Smooth muscle cell (in vitro differentiated cells): Measurements from ENCODE around the gene SNX33. TPM values are rescaled to one million over a fixed set of nuclear protein-coding genes. Genes with fewer than 3 reads are reported as not detected.
A peak's percentile ranks its signal among the peaks of the same experiment; 100 is the strongest.

Experiments used
- DNase-seq: peaks from one replicate; lab custom pipeline; 2025; ENCODE audit not compliant: unreplicated experiment; lab: John Stamatoyannopoulos, UW
- H2AFZ ChIP-seq: fragments of 200-600 bp; sonication (generic); 2 replicates; pipeline ENCODE4 v1.6.0; 2016; ENCODE audit warnings: antibody characterized with exemption, low read depth, mild to moderate bottlenecking
- H3F3A ChIP-seq: fragments of 200-600 bp; sonication (generic); 2 replicates; pipeline ENCODE4 v1.6.0; 2017; ENCODE audit warnings: antibody characterized with exemption, low read depth
- H3K27ac ChIP-seq: fragments of 200-600 bp; sonication (generic); 2 replicates; pipeline ENCODE4 v1.5.1; 2016; ENCODE audit warnings: low read depth, mild to moderate bottlenecking
- H3K27me3 ChIP-seq: fragments of 200-600 bp; sonication (generic); 2 replicates; pipeline ENCODE4 v1.6.1; 2016; ENCODE audit warnings: low read depth, mild to moderate bottlenecking
- H3K36me3 ChIP-seq: fragments of 200-600 bp; sonication (generic); 2 replicates; pipeline ENCODE4 v1.5.1; 2016; ENCODE audit warnings: low read depth
- H3K4me1 ChIP-seq: fragments of 200-600 bp; sonication (generic); 2 replicates; pipeline ENCODE4 v1.5.1; 2016; ENCODE audit warnings: low read depth
- H3K4me2 ChIP-seq: fragments of 200-600 bp; sonication (generic); 2 replicates; pipeline ENCODE4 v1.6.0; 2016; ENCODE audit warnings: mild to moderate bottlenecking
- H3K4me3 ChIP-seq: fragments of 200-600 bp; sonication (generic); 2 replicates; pipeline ENCODE4 v1.5.1; 2016; ENCODE audit warnings: mild to moderate bottlenecking
- H3K79me2 ChIP-seq: fragments of 200-600 bp; sonication (generic); 2 replicates; pipeline ENCODE4 v1.6.0; 2016; ENCODE audit warnings: low read depth, mild to moderate bottlenecking
- H3K9ac ChIP-seq: fragments of 200-600 bp; sonication (generic); 2 replicates; pipeline ENCODE4 v1.6.0; 2016; ENCODE audit warnings: low read depth
- H3K9me3 ChIP-seq: fragments of 200-600 bp; sonication (generic); replicated peaks from 2 replicates; pipeline ENCODE4 v1.5.1; 2016; ENCODE audit warnings: low read depth
- H4K20me1 ChIP-seq: fragments of 200-600 bp; sonication (generic); 2 replicates; pipeline ENCODE4 v1.6.0; 2016; ENCODE audit warnings: low read depth
- WGBS: methylation state at CpG from one replicate; pipeline ENCODE4 v1.1.7; 2016; ENCODE audit warnings: low lambda C conversion rate; 5-methylcytosine and 5-hydroxymethylcytosine counted together
- polyA plus RNA-seq: library from polyadenylated mRNA; unstranded; fragments of >200 nt; fragmentation: Nextera tagmentation; extraction: Ambion mirVana; gene quantifications from 2 replicates; pipeline ENCODE4 v1.2.1, GENCODE V29; 2016
- total RNA-seq: library from RNA; depleted of rRNA; stranded (reverse); fragments of >200 nt; gene quantifications from 2 replicates; pipeline ENCODE4 v1.2.3, GENCODE V29; 2014
- TF ChIP-seq, protein P1 (sequence below): fragments of 200-600 bp; sonication (generic); IDR thresholded peaks from 2 replicates; pipeline ENCODE4 v1.5.1; 2017; ENCODE audit warnings: borderline replicate concordance, mild to moderate bottlenecking, antibody characterized with exemption; ENCODE audit not compliant: insufficient read depth, poor library complexity, severe bottlenecking

The SNX33 gene
- total and polyA plus RNA-seq, 2 experiments from 2014 or later: 13.6 to 14.2 TPM

DNA sequence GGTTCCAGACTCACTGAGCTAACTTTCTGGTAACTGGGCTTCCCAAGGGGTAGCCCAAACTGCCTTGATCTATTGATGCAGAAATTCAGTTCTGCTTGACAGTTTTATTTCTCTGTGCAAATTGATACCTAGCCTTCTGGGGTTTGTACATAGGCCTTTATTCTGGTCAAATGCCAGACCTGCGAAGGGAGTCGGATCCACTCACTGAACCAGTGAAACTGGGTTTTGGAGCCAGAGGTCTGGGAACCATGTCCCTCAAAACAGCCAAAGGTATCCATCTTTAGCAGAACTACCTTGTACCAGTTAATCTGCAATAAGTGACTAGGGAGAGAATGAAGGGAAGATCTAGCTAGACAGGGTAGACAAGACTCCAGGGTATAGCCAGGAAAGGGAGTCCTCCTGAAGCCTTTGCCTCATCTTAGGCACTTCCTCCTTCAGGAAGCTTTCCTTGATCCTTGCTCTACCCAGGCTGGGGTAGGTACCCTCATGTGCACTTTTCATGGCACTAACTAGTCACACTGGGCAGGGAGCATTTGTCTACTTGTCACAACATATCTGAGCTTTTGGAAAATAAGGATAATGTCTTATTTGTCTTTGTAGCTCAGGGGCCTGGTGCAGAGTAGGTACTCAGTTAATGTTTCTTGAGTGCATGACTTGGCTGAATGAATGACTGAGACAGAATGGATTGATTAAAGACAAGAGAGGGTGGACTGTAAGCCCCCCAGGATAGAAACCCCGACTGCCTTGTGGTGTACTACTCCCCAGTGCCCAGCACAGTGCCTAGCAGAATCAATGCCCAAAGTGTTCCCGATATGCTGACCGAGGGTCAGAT is 1.4 kb upstream of the SNX33 start:
- Histone ChIP-seq H3K4me3 (peak overlapping the region; percentile 91), H3K4me2 (peak overlapping the region; percentile 95), H3K9me3 (no peaks in the 10 kb centered on the region), H4K20me1 (peaks cover 27% of the 10 kb centered on the region), H3K4me1 (peaks cover 22% of the 10 kb centered on the region), H3K79me2 (peaks cover 40% of the 10 kb centered on the region), H3K27me3 (no peaks in the 10 kb centered on the region), H3K9ac (peak overlapping the region; percentile 97), H2AFZ (peak overlapping the region; percentile 24), H3K27ac (peak overlapping the region; percentile 95), H3K36me3 (no peaks in the 10 kb centered on the region), H3F3A (no peaks in the 10 kb centered on the region)
- WGBS: 47% methylated on average over 5 of the region's 5 CpGs
- DNase-seq: no peak
- TF ChIP-seq, protein P1, sequence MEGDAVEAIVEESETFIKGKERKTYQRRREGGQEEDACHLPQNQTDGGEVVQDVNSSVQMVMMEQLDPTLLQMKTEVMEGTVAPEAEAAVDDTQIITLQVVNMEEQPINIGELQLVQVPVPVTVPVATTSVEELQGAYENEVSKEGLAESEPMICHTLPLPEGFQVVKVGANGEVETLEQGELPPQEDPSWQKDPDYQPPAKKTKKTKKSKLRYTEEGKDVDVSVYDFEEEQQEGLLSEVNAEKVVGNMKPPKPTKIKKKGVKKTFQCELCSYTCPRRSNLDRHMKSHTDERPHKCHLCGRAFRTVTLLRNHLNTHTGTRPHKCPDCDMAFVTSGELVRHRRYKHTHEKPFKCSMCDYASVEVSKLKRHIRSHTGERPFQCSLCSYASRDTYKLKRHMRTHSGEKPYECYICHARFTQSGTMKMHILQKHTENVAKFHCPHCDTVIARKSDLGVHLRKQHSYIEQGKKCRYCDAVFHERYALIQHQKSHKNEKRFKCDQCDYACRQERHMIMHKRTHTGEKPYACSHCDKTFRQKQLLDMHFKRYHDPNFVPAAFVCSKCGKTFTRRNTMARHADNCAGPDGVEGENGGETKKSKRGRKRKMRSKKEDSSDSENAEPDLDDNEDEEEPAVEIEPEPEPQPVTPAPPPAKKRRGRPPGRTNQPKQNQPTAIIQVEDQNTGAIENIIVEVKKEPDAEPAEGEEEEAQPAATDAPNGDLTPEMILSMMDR: no peak

DNA sequence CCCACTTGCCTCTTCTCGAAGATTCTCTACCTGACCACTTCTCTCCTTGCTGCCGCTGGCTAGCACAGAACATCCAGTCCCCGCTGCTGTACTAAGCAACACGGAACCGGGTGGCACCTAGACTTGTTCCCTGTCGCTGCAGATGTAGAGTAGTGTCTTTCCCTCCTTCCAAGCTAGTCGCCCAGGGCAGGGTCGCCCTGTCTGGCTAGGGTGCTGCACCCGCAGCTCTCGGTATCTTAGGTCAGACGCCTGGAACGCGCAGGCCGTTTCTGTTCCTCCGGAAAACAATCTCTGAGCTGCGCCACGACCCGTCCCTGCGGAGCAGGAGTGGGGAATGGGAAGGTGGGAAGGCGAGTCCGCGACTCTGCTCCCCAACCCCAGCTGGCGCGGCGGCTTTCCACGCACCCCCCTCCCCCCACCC is 758 bp upstream of the SNX33 start:
- Histone ChIP-seq H3K4me3 (peak overlapping the region; percentile 91), H3K4me2 (peak overlapping the region; percentile 95), H3K27me3 (no peaks in the 10 kb centered on the region), H3K27ac (peak overlapping the region; percentile 95), H3K9me3 (no peaks in the 10 kb centered on the region), H3K36me3 (no peaks in the 10 kb centered on the region), H3K79me2 (peaks cover 46% of the 10 kb centered on the region), H4K20me1 (peaks cover 34% of the 10 kb centered on the region), H3F3A (no peaks in the 10 kb centered on the region), H3K9ac (peak overlapping the region; percentile 97), H2AFZ (peak overlapping the region; percentile 24), H3K4me1 (peaks cover 28% of the 10 kb centered on the region)
- no peak for DNase-seq
- WGBS: 3% methylated on average over 26 of the region's 26 CpGs
- TF ChIP-seq, protein P1: no peak

DNA sequence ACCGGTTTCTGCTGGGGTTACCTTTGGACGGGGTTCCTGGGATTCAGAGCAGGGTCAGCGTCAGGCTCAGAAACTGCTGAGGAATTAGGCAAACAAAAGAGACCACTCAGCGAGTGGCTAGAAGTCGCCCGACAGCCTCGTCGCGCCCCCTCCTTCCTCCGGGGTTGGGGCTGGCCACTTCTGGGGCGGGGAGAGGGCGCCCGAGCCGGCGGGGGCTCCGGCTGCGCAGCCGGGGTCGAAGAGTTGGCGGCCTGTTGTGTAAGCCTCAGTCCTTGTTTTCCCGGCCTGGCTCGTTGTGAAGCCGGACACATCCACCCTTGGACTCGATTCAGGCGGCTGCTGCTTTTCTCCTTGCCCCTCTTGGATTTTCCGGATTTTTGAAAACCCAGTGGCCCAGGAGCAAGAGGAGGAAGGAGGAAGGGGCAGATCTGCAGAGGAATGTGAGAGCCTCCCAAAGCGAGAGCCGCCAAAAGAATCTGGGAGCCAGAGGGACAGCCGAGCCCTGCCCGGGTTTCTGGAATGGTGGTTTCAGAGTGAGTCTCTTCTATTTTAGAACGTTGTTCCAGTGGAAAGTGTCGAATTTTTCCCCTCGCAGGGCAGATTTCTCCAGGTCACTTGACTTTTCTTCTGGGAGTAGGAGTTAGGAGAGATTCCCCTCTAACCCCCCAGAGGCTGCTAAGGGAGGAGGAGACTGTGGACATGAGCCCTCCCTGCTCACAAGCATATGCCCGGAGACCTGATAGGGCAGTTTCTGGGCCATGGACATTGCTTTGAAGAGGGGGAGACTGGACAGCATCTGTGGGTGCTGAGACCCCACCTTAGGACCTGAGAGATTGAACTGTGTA is 666 bp downstream of the SNX33 start:
- Histone ChIP-seq H3K27ac (peak overlapping the region; percentile 95), H3K9me3 (no peaks in the 10 kb centered on the region), H3K27me3 (no peaks in the 10 kb centered on the region), H3K9ac (peak overlapping the region; percentile 97), H2AFZ (peak overlapping the region; percentile 24), H3F3A (no peaks in the 10 kb centered on the region), H3K4me3 (peak overlapping the region; percentile 91), H3K79me2 (peaks cover 61% of the 10 kb centered on the region), H3K4me1 (peaks cover 38% of the 10 kb centered on the region), H4K20me1 (peaks cover 48% of the 10 kb centered on the region), H3K36me3 (no peaks in the 10 kb centered on the region), H3K4me2 (peak overlapping the region; percentile 95)
- under 1% methylated on average over 27 of the region's 34 CpGs for WGBS
- TF ChIP-seq, protein P1: no peak
- peak; percentile 45 for DNase-seq
